NCI-H128 (cell line): ENCODE results near the gene TMEM117.

ENCODE experiments used
- DNase-seq: peaks from one replicate; lab custom pipeline; 2025; ENCODE audit not compliant: unreplicated experiment; lab: John Stamatoyannopoulos, UW

The TMEM117 gene

DNA sequence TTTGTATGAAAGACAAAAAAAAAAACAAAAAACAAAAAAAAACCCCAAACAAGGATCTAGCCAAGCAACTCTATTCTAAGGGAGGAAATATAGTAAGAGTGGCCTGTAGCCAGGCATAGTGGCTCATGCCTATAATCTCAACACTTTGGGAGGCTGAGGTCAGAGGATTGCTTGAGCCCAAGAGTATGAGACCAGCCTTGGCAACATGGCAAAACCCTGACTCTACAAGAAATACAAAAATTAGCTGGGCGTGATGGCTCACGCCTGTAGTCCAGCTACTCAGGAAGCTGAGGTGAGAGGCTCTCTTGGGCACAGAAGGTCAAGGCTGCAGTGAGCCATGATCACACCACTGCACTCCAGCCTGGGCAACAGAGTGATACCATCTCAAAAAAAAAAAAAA, 47.9 kb downstream of the TMEM117 start:
- no peak for DNase-seq

DNA sequence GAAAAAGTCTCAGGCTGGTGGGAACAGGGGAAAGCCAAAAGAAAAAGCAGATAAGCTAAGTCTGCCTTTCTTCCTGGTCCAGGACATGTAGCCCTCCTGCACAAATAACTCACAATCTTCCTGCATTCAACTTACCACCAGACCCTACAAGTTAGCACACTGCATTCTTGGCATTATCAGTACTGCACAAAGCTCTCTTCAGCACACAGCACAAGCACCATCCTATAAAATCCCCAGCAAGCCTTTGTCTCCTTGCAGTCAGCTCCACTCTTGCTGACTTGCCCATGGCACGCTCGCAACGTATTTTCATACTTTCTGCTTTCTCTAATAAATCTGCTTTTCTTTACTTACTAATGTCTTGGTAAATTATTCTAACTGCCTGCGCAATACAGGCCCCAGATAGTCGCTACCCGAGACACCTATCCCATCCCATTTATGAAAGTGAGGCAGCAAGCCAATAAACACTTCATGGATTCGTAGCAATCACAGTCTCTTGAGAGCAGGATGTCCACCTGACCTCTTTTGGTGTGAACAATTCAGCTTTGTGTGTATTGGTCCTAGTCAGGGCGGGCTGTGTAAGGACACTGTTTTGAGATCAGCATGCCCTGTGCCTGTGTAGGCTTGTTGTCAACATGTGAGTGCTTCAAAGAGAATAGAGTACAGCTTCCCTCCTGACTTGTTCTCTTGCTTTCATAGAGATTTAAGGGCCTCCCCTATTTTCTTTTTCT, 49.0 kb downstream of the TMEM117 start:
- DNase-seq = no peak

DNA sequence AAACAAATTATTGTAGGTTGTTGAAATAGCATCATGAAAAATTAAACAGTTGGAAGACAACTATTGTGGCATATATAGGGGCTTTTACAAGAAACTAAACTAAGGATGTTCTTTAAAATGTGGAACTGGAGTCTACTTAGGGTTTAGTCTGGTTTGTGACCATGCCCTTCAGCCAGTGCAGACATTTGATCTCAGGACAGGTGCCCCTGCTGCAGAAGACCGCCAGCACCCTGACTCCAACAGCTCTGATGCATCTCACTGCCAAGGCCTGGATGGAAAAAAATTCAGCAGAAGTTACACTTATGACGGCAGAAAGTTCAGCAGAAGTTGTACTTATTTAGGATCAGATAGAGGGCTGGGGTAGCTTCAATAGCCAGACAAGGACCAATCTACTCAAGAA, 51.5 kb downstream of the TMEM117 start:
- DNase-seq = no peak

DNA sequence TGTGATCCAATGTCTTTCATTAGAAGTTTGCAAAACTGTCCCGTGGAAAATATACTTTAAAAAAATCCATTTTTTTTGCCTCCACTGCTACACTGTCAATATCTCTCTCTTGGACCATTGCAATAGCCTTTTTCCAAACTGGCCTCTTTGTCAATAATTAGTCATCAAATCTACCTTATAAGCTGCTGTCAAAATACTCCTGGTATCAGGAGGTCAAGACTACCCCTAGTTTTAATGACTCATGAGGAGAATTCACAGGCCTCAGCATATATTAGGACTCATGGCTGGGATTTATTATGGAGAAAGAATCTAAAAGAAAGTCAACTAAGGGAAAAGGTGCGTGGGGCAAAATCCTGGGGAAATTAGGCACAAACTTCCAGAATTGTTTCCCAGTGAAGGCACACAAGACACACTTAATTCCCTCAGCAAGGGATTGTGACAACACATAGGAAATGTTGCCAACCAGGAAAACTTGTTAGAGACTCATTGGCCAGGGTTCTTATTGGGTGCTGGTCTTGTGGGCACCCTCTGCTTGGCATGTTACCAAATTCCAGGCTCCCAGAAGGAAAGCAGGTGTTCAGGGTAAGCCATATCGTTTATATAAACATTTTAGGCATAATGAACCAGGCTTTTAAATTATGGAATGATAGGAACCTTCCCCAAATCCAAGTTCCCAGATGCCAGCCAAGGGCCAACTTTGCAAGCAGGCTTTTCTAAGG, 56.1 kb downstream of the TMEM117 start:
- no peak for DNase-seq

DNA sequence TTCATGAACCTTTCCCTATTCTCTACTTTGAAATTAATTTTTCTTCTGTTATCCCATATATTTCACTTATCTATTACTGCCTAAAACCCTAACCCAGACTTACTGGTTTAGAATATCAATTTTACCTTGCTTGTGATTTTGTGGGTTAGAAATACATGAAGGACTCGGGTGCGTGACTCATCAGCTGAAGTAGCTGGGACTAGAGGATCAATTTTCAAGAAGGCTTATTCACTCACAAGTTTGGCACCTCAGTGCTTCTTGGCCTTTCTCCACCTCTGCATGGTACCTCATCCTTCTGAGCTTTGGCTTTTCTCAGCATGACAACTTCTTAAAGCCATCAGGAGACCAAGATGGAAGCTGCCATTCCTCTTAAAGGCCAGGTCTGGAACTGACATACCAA, 57.8 kb downstream of the TMEM117 start:
- no peak for DNase-seq

DNA sequence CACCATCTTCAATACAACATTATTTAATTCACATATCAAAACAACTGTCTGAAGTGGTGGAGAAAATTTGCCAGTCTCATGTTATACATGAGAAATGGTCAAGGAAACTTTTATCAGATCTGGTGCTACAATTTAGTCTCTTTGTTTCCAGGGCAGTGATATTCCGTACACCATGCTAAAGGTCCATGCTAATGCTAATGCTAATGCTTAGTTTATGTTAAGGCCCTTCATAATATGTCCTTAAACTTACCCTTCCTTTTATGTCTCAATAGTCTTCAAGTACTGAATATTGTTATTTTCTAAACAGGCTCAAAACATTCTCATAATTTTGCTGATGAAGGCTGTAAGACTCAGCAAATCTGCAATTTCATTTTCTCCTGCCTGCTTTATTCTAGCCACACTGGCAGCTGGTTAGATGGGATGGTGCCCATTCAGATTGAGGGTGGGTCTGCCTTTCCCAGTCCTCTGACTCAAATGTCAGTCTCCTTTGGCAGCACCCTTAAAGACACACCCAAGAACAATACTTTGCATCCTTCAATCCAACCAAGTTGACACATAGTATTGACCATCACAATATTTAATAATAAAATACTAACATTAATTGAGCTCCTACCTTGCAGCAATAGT, 59.8 kb downstream of the TMEM117 start:
- no peak for DNase-seq

DNA sequence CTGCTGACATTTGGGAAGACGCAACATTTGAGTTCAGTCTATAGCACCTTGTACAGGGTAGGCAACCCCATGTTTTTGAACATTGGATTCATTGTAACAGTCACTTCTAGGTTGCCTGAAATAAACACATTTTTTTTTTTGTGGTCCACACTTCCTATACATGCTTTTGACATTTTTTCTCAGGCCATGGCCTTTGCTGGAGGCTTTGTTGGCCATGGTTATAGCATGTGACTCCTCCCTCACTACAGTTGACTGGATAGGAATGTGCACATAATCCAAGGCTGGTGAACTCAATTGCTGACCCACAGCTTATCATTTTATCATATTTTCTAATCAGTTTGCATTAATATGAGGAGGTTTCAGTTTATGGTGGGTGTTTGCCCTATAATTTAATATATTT, 60.6 kb downstream of the TMEM117 start:
- no peak for DNase-seq

DNA sequence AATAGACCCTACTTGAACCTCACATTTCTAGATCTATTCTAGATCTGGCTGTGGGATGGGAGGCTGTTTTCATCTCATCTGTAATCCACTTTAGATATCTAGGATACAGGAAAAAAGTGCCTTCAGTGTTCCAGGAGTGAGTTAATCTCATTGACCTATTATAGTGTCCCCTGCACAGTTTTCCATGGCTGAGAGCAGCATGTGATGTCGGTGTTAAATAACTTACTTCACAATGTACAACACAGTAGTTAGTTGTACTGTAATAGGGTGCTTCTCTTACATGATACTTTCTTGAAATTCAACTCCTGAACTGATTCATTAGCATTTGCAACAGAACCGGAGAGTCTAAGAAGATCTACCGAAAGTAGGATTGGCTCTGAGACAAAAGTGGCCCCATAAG, 62.6 kb downstream of the TMEM117 start:
- DNase-seq = no peak

DNA sequence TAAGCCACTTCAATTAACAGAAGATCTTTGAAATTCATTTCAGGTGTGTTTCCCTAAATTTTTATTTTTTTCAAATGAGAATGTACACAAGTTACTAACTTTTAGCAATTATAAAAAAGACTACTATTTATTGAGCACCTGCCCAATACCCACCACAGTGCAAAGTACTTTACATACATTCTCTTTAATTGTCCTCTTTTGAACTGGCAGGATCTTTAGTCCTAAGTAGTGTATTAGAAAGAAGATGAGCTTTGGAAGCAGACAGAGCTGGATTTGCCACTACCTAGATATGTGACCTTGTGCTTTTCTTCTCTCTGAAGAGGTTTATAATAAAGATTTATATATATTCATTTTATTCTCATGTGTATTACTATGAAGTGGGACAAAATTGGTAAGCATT, 63.7 kb downstream of the TMEM117 start:
- DNase-seq = no peak

DNA sequence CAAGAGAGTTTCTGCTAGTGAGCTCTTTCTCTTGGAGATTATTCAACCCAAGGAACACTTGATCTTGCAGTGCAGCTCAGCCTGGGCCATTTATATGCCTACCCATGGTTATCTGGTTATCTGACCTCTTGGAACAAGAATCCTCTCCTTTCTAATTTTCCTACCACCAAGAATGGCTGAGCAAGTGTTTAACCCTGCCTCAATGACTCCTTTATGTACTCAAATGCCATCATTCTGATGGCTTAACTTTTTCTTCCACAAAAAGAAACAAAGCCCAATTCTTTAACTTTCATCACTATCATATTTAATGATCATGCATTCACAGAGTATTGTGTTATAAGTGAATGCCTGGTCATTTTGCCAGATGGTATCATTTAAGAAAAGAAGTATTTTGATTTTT, 67.8 kb downstream of the TMEM117 start:
- no peak for DNase-seq

DNA sequence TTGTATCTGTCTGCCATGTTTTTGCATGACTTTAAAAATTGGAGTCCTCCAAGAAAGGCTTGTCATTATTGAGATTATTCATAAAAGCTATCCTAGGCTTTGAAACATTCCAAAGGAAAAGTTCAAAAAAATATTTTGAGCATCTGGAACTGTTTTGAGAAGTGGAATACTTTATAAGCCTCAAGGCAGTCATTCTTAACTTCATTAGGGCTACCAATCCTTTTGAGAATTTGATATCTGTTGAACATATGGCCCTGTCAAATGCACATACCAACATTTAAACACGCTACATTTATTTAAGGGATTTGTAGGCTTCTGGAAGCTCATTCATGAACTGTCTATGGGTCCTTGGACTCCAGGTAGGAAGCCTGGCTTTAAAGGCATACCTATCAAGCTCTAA, 77.0 kb downstream of the TMEM117 start:
- DNase-seq = no peak

DNA sequence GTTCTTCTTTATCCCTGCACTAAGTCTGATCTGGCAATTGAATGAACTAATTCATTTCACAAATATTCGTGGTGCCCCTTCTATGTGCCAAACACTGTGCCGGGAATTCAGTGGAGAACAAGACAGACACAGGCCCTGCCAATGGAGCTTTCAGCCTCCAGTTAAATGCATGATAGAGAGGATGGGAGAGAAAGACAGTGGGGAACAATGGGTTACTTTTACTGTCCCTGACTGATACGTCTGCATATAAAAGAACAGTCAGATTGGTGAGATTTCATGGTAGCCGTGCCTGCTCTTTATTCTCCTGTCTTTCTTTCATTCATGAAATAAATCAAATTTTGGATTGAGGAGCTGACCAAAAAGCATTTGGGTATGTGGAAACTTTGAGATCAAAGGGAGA, 78.5 kb downstream of the TMEM117 start:
- DNase-seq = no peak

DNA sequence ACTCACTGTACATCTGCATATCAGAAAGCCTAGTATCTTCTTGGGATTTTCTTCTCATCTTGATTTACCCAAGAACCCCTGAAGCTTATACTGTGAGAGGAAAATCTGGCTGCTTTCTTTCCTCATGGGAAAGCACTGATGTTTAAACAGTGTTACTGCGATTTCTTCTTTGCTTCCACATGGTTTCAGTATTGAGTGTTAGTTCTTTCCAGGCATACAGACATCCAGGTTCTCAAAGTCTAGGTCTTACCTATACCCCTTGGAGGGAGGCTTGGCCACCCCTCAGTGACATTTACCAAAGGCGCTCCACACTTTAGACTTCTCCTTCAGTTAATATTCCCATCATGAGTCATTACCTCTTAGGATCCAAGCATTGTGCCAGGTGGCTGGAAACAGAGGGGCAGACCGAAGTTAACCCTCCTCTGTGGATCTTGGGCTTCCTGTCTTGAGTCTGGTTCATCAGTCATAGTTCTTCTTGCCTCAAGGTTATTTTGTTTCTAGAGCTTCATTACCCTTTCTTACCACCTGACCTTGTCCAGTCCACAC, 79.1 kb downstream of the TMEM117 start:
- no peak for DNase-seq

DNA sequence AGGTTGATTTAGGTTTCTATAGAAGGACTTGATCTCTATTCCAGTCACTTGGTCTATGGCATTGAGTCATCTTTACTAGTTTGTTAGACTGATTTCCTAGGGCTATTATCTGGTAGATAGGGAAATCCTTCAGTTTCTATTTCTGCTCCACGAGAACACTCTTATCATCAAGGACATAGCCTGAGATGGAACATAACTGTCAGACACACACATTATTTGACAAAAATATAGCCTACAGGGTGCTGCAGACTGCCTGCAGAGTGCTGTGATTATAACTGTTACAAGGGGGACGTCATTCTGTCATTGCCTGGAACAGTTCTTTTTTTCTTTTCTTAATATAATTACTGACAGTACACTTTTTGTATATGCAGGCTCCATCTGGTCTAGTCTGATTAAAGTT, 82.0 kb downstream of the TMEM117 start:
- DNase-seq = no peak

DNA sequence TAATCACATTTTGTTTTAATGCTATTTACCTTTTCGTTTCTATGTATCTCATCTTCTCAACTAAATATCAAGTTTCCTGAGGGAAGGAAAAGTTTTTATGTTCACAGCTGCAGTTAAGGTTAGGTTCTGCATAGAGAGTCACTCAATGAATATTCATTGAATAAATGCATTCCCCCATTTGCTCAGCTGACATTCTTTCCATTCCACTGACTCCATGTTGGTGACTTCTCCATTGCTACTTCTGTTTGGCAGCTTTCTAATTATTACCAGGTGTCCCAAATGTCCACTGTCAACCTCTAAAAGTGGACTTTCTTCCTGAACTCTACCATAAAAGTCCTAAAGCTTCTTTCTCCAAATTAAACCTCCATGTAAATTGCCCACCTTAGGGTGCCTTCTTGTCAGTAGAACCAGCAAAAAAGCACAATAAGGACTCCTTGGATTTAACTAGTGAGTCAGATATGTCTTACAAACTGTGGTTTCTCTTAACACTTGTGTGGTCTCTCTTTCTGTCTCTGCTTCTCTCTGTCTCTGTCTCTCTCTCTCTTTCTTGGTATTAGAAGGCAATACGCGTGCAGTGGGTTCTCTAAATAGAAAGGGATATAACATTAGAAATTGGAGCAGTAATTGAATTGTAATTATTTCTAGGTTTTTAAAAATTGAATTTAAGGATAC, 85.9 kb downstream of the TMEM117 start:
- DNase-seq = no peak

DNA sequence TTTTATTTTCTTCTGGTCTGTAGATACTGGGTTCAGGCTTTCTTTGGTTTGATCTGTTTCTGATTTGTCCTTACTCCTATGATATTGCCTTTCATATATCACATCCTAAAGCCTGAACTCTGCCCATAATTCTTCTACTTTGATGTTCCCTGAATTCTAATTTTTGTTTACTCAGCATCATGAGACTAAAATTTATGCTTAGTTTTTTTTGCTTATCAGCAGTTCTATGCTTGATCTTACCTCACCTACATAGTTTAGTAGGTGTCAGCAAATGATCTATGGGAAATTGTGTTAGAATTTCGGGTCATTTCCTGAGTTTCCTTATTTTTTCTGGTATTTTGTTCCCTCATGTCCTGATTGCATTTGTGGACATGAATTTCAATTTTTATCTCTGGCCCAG, 94.2 kb downstream of the TMEM117 start:
- no peak for DNase-seq

DNA sequence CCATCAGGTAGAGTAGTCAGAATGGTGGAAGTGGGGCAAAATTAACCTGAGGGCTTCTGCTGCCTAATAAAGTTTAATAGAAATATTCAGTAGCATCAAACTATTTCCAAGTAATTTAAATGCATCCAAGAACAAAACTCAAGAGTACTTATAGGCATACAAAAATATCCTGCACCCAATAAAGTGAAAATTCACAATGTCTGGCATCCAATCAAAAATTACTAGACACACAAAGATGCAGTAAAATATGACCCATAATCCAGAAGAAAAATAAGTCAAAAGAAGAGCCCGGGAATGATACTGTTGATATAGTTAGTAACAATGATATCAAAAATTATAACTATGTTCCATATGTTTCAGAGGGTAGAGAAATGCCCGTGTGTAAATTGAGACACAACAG, 95.3 kb downstream of the TMEM117 start:
- no peak for DNase-seq

DNA sequence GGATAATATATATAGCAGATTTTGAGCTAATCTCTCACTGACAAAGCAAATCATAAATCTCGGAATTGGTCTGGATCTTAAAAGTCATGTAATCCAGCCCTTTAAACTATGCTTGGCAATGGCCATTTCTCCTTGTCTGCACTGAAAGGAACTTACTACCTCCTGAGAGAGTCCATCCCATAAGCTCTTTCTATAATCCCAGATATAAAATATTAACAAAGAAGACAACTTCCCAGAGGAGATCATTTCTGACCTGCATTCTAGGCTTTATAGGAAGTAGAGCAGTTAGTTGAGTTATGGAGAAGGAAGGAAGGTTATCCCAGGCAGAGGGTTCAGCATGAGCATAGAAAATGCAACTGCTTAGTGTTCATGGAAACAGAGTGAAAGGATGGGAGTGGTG, 99.7 kb downstream of the TMEM117 start:
- no peak for DNase-seq

DNA sequence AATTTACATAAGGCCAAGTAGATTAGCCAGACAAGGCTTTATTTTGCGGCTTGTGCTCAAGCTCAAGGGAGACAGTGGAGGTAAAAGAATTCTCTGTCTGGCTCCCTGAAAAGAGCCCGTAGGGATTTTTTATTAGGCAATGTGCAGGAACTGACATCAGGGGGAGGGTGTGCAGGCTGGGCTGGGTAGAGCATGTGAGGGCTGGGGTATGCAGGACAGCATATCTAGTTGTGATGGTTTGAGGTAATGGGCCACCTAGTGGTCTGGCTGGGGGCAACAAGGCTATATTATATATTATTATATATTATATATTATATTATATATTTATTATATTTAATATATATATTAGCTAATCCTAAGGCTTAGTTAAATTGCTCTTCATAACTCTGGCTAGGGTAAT, 102.1 kb downstream of the TMEM117 start:
- DNase-seq = no peak

DNA sequence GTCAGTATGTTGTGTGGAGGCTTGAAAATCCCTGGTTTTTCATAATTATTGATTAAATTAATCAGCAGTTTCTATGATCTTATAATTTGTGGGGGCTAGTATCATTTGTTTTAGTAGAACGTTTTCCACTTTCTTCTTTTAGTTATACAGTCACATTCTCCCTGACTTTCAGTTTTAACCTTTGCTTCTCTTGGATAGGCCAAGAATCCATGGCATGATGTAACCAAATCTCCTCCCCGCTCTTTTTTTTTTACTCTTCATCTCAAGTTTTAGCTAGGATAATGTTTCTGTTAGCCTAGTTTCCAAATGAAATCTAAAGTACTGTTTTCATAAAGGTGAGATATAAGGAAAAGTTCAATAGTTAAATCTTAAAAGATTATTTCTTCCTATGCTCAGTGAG, 106.5 kb downstream of the TMEM117 start:
- no peak for DNase-seq

DNA sequence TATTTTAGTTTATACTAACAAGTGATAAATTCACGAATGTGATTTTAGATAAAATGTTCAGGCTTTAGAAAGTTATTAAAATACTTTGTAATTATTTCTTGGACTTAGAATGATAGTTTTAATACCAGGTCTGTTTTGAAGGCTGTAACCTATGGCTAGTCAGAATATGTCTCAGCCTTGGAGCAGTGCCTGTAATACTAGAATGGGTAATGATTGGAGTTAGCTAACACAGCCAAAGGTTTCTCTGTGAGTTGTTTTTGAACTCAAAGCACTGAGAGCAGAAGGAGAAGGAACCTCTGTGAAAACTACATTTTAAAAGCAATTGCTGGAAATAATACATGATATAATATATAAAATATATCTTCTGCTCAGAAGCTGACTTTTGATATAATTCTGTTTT, 110.1 kb downstream of the TMEM117 start:
- no peak for DNase-seq

DNA sequence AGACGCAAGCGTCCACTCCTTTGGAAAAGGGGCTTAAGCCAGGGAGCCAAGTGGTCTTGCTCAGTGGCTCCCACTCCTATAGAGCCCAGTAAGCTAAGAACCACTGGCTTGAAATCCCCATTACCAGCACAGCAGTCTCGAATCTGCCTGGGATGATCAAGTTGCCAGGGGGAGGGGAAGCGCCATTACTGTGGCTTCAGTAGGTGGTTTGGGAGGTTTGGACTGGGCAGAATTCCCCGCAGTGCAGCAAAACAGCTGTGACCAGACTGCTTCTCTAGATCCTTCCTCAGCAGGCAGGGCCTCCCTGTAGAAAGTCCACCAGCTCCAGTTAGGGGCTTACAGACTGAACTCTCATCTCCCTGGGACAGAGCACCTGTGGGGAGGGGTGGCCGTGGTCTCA, 115.4 kb downstream of the TMEM117 start:
- no peak for DNase-seq
